ENCODE measurements around the gene ASB9.
A peak's percentile ranks its signal among the peaks of the same experiment; 100 is the strongest.
"Not testable (repeated sequence)": the region's sequence is repeated elsewhere in the genome, so short reads cannot be mapped to it uniquely, and the experiment has no call there.

The ASB9 gene

GRCh38 chrX:15240414-15240813, 29.5 kb downstream of the ASB9 start:
- DNase-seq = no peak

DNA sequence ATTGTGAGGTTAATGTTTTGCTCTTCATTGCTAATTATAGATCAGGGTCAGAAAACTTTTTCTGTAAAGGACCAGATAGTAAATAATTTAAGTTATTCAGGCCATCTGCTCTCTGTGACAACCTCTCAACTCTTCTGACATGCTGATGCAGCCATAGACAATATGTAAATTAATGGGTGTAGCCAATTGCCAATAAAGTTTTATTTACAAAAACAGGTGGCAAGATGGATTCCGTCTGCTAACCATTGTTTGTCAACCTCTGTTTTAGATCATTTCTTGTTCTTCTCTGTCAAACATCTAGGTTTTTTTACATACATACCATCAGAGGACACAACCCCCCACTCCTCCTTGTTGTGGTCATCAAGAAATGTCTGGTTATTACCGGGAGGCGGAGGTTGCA, 33.7 kb downstream of the ASB9 start:
- DNase-seq = no peak

DNA sequence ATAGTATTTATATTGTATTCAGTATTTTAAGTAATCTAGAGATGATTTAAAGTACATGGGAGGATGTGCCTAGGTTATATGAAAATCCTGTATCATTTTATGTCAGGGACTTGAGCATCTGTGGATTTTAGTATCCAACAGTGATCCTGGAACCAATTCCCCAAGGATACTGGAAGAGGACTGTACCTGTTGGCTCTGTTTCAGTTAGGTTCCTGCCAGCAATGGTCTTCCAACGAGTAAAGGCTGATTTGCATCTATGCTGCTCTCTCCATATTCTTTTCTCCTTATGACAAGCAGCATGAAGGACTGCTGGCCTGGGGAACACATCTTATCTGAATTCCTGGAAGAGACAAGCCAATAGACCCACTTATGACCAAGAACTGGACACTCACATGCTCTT, 34.9 kb downstream of the ASB9 start:
- no peak for DNase-seq

- DNase-seq = no peak
Observed at GRCh38 chrX:15233416-15234015, 36.4 kb downstream of the ASB9 start.

- no peak for DNase-seq
Observed at GRCh38 chrX:15224747-15225146, 45.1 kb downstream of the ASB9 start.

DNA sequence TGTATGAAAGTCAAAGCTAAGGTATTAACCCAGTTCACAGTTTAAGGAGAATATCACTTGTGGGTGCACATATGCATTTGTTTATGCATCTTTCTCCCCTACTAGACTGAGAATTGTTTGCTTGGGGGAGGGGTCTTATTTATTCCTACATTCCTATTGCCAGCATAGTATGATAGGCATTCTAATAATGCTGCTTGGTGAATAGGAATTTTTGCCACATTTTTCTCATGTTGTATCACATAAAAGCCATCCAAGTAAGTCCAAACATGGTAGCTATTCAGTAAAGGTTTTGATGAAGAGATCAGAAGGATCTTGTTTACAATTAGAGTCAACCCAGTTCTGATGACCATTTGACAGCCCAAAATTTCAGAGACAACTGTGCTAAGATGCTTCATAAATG, 48.6 kb downstream of the ASB9 start:
- no peak for DNase-seq

GRCh38 chrX:15217161-15217560, 52.7 kb downstream of the ASB9 start:
- no peak for DNase-seq

DNA sequence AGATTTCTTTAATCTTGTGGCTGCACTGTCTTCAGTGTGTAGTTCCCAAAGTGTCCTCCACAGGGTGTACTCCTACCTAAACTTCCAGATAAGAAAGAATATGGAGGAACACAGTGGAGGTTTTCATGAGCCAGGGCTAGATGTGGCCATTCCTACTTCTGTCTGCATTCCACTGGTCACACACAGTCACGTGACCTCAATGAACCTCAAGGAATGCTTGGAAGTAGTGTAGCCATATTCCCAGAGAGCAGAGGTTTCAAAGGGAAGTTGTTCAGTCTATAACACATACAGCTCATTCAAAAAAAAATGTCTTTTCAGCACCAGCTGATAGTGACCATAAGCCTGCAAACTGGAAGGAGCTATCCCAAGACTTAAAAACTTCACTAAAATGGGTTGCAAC, 53.6 kb downstream of the ASB9 start:
- no peak for DNase-seq

DNA sequence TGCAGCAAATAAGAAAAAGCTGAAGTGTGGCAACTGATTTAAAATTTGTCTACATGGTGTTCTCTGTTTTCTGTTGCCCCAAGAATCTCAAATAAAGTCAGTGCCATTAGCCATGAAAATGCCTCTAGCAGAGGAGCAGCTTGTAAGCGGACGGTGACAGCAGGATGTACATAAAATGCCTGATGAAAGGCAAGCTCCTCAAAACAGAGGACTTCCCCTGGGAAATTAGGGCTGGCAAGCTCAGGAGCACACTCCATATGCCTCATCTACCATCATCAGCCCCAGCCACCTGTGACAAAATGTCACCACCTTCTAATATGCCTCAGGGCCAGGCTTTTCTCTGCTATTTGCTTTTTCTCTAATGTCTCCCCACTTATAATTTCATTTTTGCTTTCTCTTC, 54.5 kb downstream of the ASB9 start:
- DNase-seq = no peak

DNA sequence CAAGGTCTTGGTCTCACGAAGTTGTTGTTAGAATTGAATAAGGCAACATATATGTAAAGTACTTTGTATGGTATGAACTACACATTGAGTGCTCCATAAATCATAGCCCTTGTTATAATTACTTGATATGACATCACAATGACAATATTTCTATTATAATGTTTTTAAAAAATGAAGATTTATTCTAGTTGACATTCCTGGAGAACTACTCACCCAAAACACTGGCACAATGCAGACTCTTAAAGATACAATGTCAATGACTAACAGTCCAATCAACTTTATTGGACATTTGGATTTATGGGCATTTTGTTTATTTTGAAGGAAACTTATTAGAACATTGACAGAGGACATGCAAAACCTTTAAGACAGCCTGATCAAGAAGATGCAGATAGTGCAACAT, 55.3 kb downstream of the ASB9 start:
- DNase-seq = no peak

DNA sequence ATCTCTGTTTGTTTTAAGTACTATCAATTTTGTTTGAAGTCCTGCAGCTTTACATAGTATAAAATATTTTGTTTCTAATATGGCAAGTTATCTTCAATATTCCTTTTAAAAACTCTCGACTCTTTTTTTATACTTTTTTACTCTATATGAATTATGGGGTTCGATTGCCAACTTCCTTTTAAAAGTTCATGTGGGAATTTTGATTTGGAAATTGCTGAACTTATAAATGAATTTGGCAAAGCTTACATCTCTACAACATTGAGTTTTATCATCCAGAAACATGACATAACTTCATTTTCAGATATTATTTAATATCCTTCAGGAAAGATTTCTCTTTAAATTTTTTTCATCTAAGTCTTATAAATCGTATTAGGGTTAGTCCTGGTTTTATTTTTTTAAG, 60.8 kb downstream of the ASB9 start:
- no peak for DNase-seq

GRCh38 chrX:15207994-15208393, 61.9 kb downstream of the ASB9 start:
- no peak for DNase-seq

DNA sequence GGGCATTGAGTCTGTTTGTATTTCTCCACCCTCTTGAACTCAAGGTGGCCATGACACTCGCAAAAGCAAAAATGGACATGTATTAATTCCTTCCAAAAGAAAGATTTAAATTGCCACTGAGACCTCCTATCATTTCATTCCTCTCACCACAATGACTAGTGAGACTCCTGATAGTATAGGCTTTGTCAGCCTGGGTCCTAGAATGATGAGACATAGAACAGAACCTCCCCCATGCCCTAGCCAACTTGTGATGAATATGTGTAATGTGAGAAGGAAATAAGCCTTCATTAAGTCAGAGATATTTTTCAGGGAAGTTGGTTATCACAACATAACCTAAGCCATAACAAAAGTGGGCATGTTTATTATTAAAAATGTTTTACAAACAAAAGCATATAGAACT, 62.5 kb downstream of the ASB9 start:
- no peak for DNase-seq

GRCh38 chrX:15206306-15206705, 63.6 kb downstream of the ASB9 start:
- no peak for DNase-seq

- peak; percentile 14 for DNase-seq
Observed at GRCh38 chrX:15204130-15204751, 65.6 kb downstream of the ASB9 start.

GRCh38 chrX:15203694-15204093, 66.2 kb downstream of the ASB9 start:
- no peak for DNase-seq

- no peak for DNase-seq
Observed at GRCh38 chrX:15202454-15203177, 67.3 kb downstream of the ASB9 start.

DNA sequence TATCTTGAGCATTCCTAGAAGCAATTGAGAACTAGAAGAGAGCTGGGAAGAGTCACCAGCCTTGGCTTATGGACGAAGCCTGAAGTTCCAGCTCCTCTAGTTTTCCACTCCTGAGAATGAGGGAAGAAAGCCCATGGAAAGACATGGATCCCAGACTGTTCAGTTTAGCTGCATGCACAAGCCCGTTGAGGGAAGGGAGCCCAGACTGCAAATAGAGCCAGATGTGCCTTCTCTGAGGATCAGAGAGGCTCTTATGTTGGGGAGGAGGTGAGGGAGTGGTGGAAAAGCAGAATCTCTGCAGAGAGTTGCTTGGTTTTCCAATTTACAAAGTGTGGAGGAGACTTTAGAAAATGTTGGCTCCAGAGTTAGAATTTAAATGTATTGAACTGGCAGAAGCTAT, 69.0 kb downstream of the ASB9 start:
- no peak for DNase-seq

DNA sequence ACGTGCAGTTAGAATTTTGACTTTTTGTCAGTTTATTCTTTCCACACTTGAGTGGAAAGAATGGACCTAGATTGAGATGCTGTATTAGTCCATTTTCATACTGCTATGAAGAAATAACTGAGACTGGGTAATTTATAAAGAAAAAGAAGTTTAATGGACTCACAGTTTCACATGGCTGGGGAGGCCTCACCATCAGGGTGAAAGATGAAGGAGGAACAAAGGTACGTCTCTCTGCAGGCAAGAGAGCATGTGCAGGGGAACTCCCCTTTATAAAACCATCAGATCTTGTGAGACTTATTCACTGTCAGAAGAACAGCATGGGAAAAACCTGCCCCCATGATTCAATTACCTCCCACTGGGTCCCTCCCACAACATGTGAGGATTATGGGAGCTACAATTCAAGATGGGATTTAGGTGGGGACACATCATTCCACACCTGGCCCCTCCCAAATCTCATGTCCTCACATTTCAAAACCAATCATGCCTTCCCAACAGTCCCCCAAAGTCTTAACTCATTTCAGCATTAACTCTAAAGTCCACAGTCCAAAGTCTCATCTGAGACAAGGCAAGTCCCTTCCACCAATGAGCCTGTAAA, 71.2 kb downstream of the ASB9 start:
- not testable (repeated sequence) for DNase-seq

DNA sequence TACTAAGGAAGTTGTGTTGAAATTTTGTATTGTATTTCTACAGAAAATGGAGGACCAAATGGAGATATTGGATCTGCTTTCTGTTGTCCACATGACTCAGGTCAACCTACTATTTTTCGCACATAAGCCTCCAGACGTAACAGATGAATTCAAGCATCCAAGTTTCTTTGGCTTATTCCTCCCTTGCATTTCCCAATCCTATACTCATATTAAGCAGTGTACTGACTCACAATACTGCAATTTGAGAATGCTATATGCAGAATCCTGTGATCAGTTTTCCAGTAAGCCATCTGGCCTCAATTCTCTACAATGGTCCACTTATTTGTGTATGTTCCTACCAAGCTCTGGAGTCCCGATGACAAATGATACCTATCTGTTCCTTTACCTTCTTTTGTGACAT, 75.7 kb downstream of the ASB9 start:
- no peak for DNase-seq
